Fibroblast of lung (primary cell): Measurements from ENCODE around the gene LARP1. TPM values are rescaled to one million over a fixed set of nuclear protein-coding genes. Genes with fewer than 3 reads are reported as not detected.

Source experiments
- DNase-seq, 2 donors: peaks; one replicate each; pipeline versions ENCODE4 v3.0.0 to v3.0.0-alpha.2; 2010; ENCODE audit warnings: low read depth in 2 of 2
- H2AFZ ChIP-seq: 2 replicates; pipeline ENCODE4 v1.5.1; 2012; ENCODE audit warnings: low read length, control low read depth, inconsistent platforms
- H3K27ac ChIP-seq: 2 replicates; pipeline ENCODE4 v1.5.1; 2011; ENCODE audit warnings: low read length, control low read depth; ENCODE audit not compliant: insufficient read depth
- H3K27me3 ChIP-seq: 2 replicates; pipeline ENCODE4 v1.5.1; 2011; ENCODE audit warnings: mild to moderate bottlenecking, low read length; ENCODE audit not compliant: control insufficient read depth, insufficient read depth
- H3K36me3 ChIP-seq: 2 replicates; pipeline ENCODE4 v1.5.1; 2011; ENCODE audit warnings: low read length; ENCODE audit not compliant: control insufficient read depth, insufficient read depth
- H3K4me1 ChIP-seq: 2 replicates; pipeline ENCODE4 v1.5.1; 2011; ENCODE audit warnings: low read length; ENCODE audit not compliant: control insufficient read depth, insufficient read depth; ENCODE audit errors: extremely low read depth
- H3K4me2 ChIP-seq: 2 replicates; pipeline ENCODE4 v1.5.1; 2011; ENCODE audit warnings: low read length, control low read depth; ENCODE audit not compliant: insufficient read depth; ENCODE audit errors: extremely low read depth
- H3K4me3 ChIP-seq, 4 experiments: fragments of 200-600 bp in 1 of 4; sonication (generic) in 1 of 4; replicated peaks in 1 of 4; 2 replicates each; pipeline ENCODE4 v1.5.1; 2011 to 2016; ENCODE audit warnings: low read length in 4 of 4, low read depth in 3 of 4, mild to moderate bottlenecking in 3 of 4, control low read depth in 2 of 4, inconsistent platforms in 1 of 4, mixed read lengths in 1 of 4; ENCODE audit not compliant: insufficient read depth in 1 of 4; ENCODE audit errors: control extremely low read depth in 1 of 4
- H3K79me2 ChIP-seq: 2 replicates; pipeline ENCODE4 v1.5.1; 2012; ENCODE audit warnings: mild to moderate bottlenecking, low read length, inconsistent platforms; ENCODE audit not compliant: control insufficient read depth, insufficient read depth
- H3K9ac ChIP-seq: 2 replicates; pipeline ENCODE4 v1.5.1; 2011; ENCODE audit warnings: mild to moderate bottlenecking, low read length, control low read depth; ENCODE audit not compliant: insufficient read depth
- H3K9me3 ChIP-seq: 2 replicates; pipeline ENCODE4 v1.5.1; 2012; ENCODE audit warnings: low read depth, low read length; ENCODE audit not compliant: control insufficient read depth, insufficient read depth
- H4K20me1 ChIP-seq: 2 replicates; pipeline ENCODE4 v1.5.1; 2011; ENCODE audit warnings: low read length; ENCODE audit not compliant: control insufficient read depth, insufficient read depth; ENCODE audit errors: extremely low read depth
- CTCF ChIP-seq, 2 donors: IDR thresholded peaks in 1 of 2; conservative IDR thresholded peaks in 1 of 2; 1 replicate in 1 of 2; 2 replicates in 1 of 2; pipeline ENCODE4 v1.5.1; 2011 to 2012; ENCODE audit warnings: low read length in 2 of 2, control low read depth in 1 of 2, inconsistent platforms in 1 of 2, low read depth in 1 of 2, mild to moderate bottlenecking in 1 of 2
- EZH2 ChIP-seq: IDR thresholded peaks from 2 replicates; pipeline ENCODE4 v1.5.1; 2012; ENCODE audit warnings: low read length, control low read depth, mild to moderate bottlenecking; ENCODE audit errors: missing control alignments
- polyA plus RNA-seq, 2 donors: library from polyadenylated mRNA; depleted of rRNA in 1 of 2; stranded (reverse) in 1 of 2; unstranded in 1 of 2; fragments of >200 nt; gene quantifications; 2 replicates each; pipeline ENCODE4 v1.2.1, GENCODE V29; 2011 to 2012; ENCODE audit warnings: missing spikeins in 1 of 2
- total RNA-seq: library from RNA; depleted of rRNA; stranded (reverse); fragments of >200 nt; gene quantifications from 2 replicates; pipeline ENCODE4 v1.2.1, GENCODE V29; 2014

Gene LARP1
- total and polyA plus RNA-seq, 2 donors (not counting 1 experiment from before 2014, with no cell fraction given): 51.0 to 81.3 TPM

GRCh38 chr5:154751854-154752253 is 3.3 kb upstream of the LARP1 start:
- Histone ChIP-seq H3K4me1 (peaks cover 15% of the 10 kb centered on the region), H3K4me2 (no peak overlapping the region), H3K36me3 (no peaks in the 10 kb centered on the region), H3K9ac (no peak overlapping the region), H3K27me3 (no peaks in the 10 kb centered on the region), H3K27ac (no peak overlapping the region), H3K4me3 (no peak overlapping the region), H4K20me1 (no peaks in the 10 kb centered on the region), H3K9me3 (no peaks in the 10 kb centered on the region), H2AFZ (no peak overlapping the region), H3K79me2 (peaks cover 15% of the 10 kb centered on the region)
- no peak for TF ChIP-seq EZH2
- no peak for TF ChIP-seq CTCF (conservative IDR thresholded peaks at IDR 0.05 in 1 of 2, IDR thresholded peaks at IDR 0.05 in 1 of 2; ENCODE audit: low read depth in 1 of 2, low read length in 2 of 2)
- DNase-seq: no peak

DNA sequence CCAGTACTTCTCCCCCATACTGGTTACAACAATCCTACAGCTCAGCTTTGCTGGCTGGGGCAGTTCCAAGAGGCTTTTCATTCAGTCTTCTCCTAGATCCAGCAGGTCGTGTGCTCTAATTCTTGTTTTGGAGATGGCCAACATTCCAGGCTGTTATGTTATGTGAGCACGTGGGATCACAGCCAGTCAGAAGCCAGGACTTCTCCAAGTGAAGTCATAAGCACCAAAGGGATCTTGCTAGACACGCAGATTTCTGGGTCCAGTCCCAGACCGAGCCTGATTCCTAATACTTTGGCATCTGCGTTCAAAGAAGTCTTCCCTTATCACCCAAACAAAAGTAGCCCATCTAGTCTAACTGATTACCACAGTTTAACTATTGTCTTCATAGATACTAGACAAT is 1.4 kb upstream of the LARP1 start:
- H3K4me3 ChIP-seq: peak overlapping the region; percentile 46 to 68 (median 67)
- no peaks in the 10 kb centered on the region for H3K36me3 ChIP-seq
- peak overlapping the region; percentile 92 for H3K9ac ChIP-seq
- H3K27me3 ChIP-seq: no peaks in the 10 kb centered on the region
- TF ChIP-seq CTCF (conservative IDR thresholded peaks at IDR 0.05 in 1 of 2, IDR thresholded peaks at IDR 0.05 in 1 of 2; ENCODE audit: low read depth in 1 of 2, low read length in 2 of 2) (no peak), EZH2 (no peak)
- H3K4me1 ChIP-seq: peaks cover 19% of the 10 kb centered on the region
- H3K9me3 ChIP-seq: no peaks in the 10 kb centered on the region
- H3K4me2 ChIP-seq: peak overlapping the region; percentile 100
- H3K79me2 ChIP-seq: peaks cover 34% of the 10 kb centered on the region
- peak overlapping the region; percentile 97 for H3K27ac ChIP-seq
- DNase-seq: peak; percentile 93 to 95
- H2AFZ ChIP-seq: no peak overlapping the region
- H4K20me1 ChIP-seq: peaks cover 5% of the 10 kb centered on the region

DNA sequence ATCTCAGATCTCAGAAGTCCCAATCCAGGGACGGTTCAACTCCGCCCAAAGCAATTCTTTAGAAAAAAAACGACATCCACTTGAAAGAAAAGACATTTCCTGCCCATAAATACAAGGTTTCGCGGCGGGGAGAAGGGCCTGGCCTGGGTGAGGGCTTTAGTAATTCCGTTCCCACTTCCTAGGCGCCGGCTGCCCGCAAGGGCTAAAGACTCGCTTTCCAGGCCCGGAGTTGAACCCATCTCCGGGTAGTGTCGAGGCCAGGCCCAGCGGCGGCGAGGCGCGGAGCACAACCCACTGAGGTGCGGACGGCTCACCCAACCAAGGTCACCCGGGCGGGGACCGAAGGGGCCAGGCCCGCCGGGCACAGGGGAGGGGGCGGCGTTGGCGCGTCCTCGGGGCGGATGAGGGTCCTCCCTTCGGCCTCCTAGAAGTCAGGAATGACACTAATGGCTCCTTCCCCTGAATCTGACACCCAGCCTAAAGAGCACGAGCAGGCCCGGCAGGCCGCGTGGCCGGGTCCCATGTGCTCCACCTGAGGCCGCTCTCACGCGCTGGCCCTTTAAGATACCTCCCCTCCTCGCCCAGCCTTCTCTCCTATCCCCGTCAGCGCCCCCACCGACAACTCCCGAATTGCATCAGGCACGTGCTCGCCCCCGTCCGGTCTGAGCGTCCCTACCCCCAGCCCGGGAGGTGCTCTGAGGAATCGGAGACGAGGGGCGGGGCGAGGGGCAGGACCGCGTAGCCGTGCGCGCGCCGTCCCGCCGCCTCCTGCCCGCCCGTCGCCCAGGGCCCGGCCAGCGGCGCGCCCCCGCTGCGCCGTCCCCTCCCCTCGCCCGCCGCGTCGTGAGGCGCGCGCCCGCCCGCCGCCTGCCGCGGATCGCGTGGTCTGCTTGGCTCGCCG is 467 bp upstream of the LARP1 start:
- peak overlapping the region; percentile 100 for H3K4me2 ChIP-seq
- no peak for TF ChIP-seq EZH2
- peak; percentile 16 to 36 for TF ChIP-seq CTCF (conservative IDR thresholded peaks at IDR 0.05 in 1 of 2, IDR thresholded peaks at IDR 0.05 in 1 of 2; ENCODE audit: low read depth in 1 of 2, low read length in 2 of 2)
- H3K9ac ChIP-seq: peak overlapping the region; percentile 92
- H3K27ac ChIP-seq: peak overlapping the region; percentile 97
- H3K4me1 ChIP-seq: peaks cover 19% of the 10 kb centered on the region
- no peaks in the 10 kb centered on the region for H3K27me3 ChIP-seq
- H3K36me3 ChIP-seq: no peaks in the 10 kb centered on the region
- H4K20me1 ChIP-seq: peaks cover 9% of the 10 kb centered on the region
- H2AFZ ChIP-seq: peak overlapping the region; percentile 76
- peak; percentile 98 for DNase-seq
- H3K9me3 ChIP-seq: no peaks in the 10 kb centered on the region
- peaks cover 43% of the 10 kb centered on the region for H3K79me2 ChIP-seq
- peak overlapping the region; percentile 46 to 91 (median 67) for H3K4me3 ChIP-seq
